NT2/D1 (cell line): ENCODE measurements around the gene SCYL1.

Experiments used
- SUZ12 ChIP-seq: IDR thresholded peaks from 2 replicates; pipeline ENCODE4 v1.6.1; 2011; ENCODE audit not compliant: insufficient read length, insufficient read depth; ENCODE audit errors: extremely low read depth
- YY1 ChIP-seq: IDR thresholded peaks from 2 replicates; pipeline ENCODE4 v1.6.1; 2011; ENCODE audit not compliant: insufficient read length, insufficient read depth
- ZNF274 ChIP-seq: IDR thresholded peaks from 2 replicates; pipeline ENCODE4 v1.6.1; 2011; ENCODE audit warnings: mild to moderate bottlenecking, low read depth, low read length

DNA sequence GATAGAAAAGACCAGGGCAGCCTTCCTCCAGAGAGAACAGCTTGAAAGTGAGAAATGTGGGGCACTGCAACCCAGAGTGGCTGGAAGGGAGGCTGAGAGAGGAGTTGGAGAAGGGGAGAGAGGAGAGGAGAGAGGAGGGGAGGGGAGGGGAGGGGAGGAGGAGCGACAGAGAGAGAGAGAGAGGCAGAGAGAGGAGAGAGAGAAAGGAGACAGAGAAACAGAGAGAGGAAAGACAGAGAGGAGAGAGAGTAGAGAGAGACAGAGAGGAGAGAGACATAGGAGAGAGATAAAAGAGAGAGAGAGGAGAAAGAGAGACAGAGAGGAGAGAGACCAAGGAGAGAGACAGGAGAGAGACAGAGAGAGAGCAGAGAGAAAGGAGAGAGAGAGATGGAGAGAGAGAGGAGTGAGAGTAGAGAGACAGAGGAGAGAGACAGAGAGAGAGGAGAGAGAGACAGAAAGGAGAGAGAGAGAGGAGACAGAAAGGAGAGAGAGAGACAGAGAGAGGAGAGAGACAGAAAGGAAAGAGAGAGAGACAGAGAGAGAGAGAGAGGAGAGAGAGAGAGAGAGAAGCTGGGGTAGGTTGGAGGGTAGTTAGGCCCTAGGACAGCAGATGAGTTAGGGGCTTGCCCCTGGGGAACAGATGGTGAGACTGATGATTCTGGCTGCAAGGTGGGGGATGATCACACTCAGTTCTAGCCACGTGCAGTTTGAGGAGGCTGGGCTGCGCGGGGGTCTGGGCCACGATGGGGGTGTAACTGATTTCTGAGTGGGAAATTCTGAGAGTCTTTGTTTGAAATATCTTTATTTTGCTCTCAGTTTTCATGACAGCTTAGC is 8.5 kb upstream of the SCYL1 start:
- TF ChIP-seq ZNF274, result no peak
- TF ChIP-seq YY1, result no peak
- TF ChIP-seq SUZ12, result no peak
